WERI-Rb-1 (cell line): Measurements from ENCODE around the gene LAD1.

Experiments
- DNase-seq: peaks from one replicate; pipeline ENCODE4 v3.0.0-alpha.2; 2020
- H3K27ac ChIP-seq: fragments of 250-450 bp; sonication (Bioruptor Pico); 2 replicates; pipeline ENCODE4 v1.5.1; 2020; ENCODE audit warnings: mild to moderate bottlenecking, moderate library complexity
- H3K27me3 ChIP-seq: fragments of 250-450 bp; sonication (Bioruptor Pico); 2 replicates; pipeline ENCODE4 v1.5.1; 2021; ENCODE audit warnings: mild to moderate bottlenecking, low read depth, moderate library complexity; ENCODE audit not compliant: insufficient read depth, severe bottlenecking
- H3K36me3 ChIP-seq: fragments of 250-450 bp; sonication (Bioruptor Pico); 2 replicates; pipeline ENCODE4 v1.5.1; 2020; ENCODE audit warnings: mild to moderate bottlenecking, moderate library complexity
- H3K4me3 ChIP-seq: 2 replicates; pipeline ENCODE4 v1.5.1; 2011; ENCODE audit warnings: low read depth, mild to moderate bottlenecking, control low read depth, low read length
- H3K9me3 ChIP-seq: fragments of 250-450 bp; sonication (Bioruptor Pico); 2 replicates; pipeline ENCODE4 v1.5.1; 2021; ENCODE audit warnings: mild to moderate bottlenecking, moderate library complexity; ENCODE audit not compliant: severe bottlenecking
- CTCF ChIP-seq: IDR thresholded peaks from 2 replicates; pipeline ENCODE4 v1.5.1; 2011; ENCODE audit warnings: low read depth, mild to moderate bottlenecking, control low read depth, inconsistent platforms, low read length

LAD1 gene

DNA sequence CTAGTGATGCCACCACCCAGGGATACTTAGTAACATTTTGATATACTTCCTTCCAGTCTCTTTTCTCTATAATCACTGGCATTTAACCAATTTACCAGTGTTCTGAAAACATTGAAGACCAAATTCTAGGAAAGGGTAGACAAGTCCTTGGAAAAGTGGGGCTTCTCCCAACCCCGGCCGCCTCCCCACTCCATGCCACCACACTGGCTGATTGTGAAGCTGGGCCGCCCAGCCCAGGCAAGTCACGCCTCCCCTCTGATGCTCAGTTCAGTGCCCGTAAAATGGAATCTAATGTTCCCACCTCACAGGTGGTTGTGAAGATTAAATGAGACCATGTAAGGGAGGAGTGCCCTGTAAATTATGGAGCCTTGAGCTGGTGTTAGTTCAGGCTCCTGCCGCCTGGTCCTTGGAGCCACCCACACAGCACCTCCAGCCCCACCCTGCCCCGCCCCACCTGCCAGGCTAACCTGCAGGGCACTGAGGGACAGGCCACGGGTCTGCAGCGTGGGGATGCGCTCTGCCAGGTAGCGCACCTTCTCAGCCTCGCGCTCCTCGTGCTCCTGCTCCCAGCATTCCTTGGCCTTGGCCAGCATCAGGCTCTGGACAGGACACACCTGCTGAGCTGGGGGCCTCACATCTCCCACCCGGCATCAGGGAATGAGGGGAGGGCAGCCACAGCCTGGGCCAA is 15.1 kb upstream of the LAD1 start:
- no peaks in the 10 kb centered on the region for H3K36me3 ChIP-seq
- no peaks in the 10 kb centered on the region for H3K27me3 ChIP-seq
- no peak for DNase-seq
- H3K27ac ChIP-seq = no peak overlapping the region
- H3K4me3 ChIP-seq = no peak overlapping the region
- peaks cover 22% of the 10 kb centered on the region for H3K9me3 ChIP-seq
- TF ChIP-seq CTCF = no peak

GRCh38 chr1:201411292-201411691 is 12.2 kb upstream of the LAD1 start:
- Histone ChIP-seq H3K27ac (no peak overlapping the region), H3K27me3 (no peaks in the 10 kb centered on the region), H3K36me3 (no peaks in the 10 kb centered on the region), H3K9me3 (peaks cover 22% of the 10 kb centered on the region), H3K4me3 (no peak overlapping the region)
- no peak for DNase-seq
- TF ChIP-seq CTCF = no peak

DNA sequence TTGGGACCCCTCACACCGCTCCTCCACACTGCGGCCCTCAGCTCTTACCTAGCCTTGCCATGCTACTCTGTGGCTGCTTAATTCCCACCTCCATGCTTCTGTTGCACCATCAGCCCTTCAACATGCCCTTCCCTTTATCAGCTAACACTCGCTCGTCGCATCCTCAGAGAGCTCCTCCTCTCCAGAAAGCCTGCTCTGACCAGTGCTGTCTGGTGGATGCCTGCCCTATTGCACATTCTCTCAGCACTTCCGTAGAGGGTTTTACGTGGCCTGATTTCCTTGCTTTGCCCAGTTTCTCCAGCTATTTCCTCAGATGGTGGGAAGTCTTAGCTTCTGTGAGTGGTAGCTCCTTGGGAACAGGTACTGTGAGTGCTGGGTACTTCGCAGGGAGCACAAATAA is 10.3 kb upstream of the LAD1 start:
- peaks cover 4% of the 10 kb centered on the region for H3K9me3 ChIP-seq
- no peak for TF ChIP-seq CTCF
- H3K4me3 ChIP-seq = no peak overlapping the region
- no peak for DNase-seq
- H3K27ac ChIP-seq = no peak overlapping the region
- H3K27me3 ChIP-seq = no peaks in the 10 kb centered on the region
- no peaks in the 10 kb centered on the region for H3K36me3 ChIP-seq

DNA sequence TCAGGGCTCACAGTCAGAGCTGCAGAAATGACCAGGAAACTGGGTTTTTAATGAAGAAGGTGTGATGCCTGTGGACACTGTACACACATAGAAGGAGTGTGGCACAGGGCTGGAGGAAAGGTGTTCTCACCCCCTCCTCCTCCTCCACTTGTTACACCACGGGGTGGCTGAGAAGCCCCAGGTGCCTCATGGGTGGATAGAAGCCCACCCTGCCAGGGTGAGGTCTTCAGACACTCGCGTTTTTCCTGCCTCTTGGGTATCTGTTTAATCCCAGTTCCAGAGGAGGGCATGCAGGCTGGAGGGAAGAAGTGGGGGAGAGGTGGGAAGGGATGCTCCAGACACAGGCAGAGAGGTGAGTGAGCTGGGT is 9.7 kb upstream of the LAD1 start:
- H3K27me3 ChIP-seq = no peaks in the 10 kb centered on the region
- no peak overlapping the region for H3K27ac ChIP-seq
- DNase-seq = no peak
- no peaks in the 10 kb centered on the region for H3K36me3 ChIP-seq
- TF ChIP-seq CTCF = no peak
- no peaks in the 10 kb centered on the region for H3K9me3 ChIP-seq
- no peak overlapping the region for H3K4me3 ChIP-seq

DNA sequence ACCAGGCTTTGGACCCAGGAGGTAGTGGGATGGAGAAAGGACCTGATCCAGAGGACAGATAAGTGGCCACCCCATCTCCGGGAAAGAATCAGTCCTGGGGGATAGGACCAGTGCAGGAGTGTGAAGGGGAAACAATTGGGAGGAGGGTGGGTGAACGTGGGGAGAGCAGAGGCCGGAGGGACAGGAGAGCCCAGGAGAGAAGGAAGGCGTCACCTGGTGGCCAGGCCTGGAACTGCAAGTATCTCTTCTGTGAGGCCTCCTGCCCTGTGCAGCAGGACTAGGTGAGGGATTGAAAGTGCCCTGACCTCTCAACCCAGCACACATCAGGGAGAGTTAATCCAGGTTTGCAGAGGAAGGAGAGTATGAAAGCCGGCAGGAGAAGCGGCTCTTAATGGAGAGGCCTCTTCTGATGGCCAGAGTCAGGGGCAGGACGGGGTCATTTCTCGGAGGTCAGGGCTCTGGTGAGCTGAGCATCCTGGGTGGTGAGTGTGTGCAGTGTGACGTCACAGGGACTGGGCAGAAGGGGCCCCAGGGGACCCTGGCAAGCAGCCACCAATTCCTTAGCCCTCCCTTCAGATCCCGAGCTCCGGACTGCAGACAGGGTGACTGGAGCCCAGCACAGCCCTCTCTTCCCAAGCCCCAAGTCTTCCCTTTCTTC is 9.2 kb upstream of the LAD1 start:
- no peaks in the 10 kb centered on the region for H3K9me3 ChIP-seq
- H3K36me3 ChIP-seq = no peaks in the 10 kb centered on the region
- peak; percentile 100 for TF ChIP-seq CTCF
- H3K27ac ChIP-seq = no peak overlapping the region
- H3K27me3 ChIP-seq = no peaks in the 10 kb centered on the region
- H3K4me3 ChIP-seq = no peak overlapping the region
- DNase-seq = peak; percentile 98
